ENCODE data around the gene PDZRN4.
"Not testable (repeated sequence)": the region's sequence is repeated elsewhere in the genome, so short reads cannot be mapped to it uniquely, and the experiment has no call there.

PDZRN4 gene

GRCh38 chr12:41537522-41537921, 349.4 kb downstream of the PDZRN4 start:
- no peak for DNase-seq (ENCODE audit: low read depth in 2 of 2)
- H3K4me3 ChIP-seq (replicated peaks in 1 of 2; ENCODE audit: low read depth in 2 of 2, low read length in 2 of 2): no peak overlapping the region
- TF ChIP-seq CTCF (IDR thresholded peaks at IDR 0.05; ENCODE audit: low read depth, low read length): no peak

DNA sequence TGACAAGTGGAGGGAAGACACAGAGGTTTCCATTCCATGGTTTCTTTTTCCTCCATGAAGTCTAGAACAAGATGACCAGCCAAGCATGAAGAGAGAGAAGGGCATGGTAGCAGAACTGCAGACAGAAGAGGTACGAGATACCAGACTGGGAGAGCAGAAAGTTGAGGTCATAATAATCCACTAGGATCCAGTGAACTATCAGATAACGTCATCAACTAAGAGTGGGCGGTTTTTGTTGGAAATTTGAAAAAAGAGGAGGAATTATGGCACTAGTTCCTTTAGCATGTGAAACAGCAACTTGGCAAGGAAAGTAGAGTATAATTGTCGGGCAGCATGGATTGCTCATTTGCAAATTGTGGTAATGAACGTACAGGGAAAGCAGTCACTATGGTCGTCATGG, 357.6 kb downstream of the PDZRN4 start:
- no peak for TF ChIP-seq CTCF (IDR thresholded peaks at IDR 0.05; ENCODE audit: low read depth, low read length)
- H3K4me3 ChIP-seq (replicated peaks in 1 of 2; ENCODE audit: low read depth in 2 of 2, low read length in 2 of 2): no peak overlapping the region
- DNase-seq (ENCODE audit: low read depth in 2 of 2): no peak

DNA sequence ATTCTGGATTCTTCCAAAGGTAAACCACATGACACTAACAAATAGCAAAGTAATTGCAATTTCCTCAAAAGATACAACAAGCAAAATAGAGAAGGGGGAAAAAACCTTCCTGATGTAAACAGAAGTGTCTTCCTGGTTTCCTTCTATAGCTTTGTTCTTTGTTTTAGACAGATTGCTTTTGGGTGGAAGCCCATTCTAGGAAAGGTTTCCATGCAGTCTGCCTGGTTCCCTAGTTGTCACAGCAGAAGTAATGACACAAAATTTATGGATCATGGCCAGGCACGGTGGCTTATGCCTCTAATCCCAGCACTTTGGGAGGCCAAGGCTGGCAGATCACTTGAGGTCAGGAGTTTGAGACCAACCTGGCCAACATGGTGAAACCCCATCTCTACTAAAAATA, 359.0 kb downstream of the PDZRN4 start:
- not testable (repeated sequence) for H3K4me3 ChIP-seq (replicated peaks in 1 of 2; ENCODE audit: low read depth in 2 of 2, low read length in 2 of 2); DNase-seq (ENCODE audit: low read depth in 2 of 2)

DNA sequence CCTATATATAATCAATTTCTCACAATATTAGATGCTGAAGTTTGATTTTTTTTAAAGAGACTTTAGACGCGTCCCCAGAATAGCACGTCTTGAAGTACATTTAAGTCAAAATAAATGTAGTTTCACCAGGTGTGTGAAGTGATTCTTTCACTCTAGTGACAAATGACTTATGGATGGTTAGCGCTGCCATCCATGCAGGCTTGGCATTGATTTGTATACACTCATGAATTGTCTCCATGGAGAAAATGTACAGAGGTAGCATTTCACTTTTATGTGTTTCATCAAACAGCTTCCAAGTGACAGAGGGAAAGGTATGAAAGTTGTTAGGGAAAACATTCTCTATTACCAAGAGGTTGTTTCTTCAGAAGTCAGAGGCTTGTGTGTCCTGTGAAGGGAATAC, 360.8 kb downstream of the PDZRN4 start:
- no peak for DNase-seq (ENCODE audit: low read depth in 2 of 2)
- no peak for TF ChIP-seq CTCF (IDR thresholded peaks at IDR 0.05; ENCODE audit: low read depth, low read length)
- no peak overlapping the region for H3K4me3 ChIP-seq (replicated peaks in 1 of 2; ENCODE audit: low read depth in 2 of 2, low read length in 2 of 2)

DNA sequence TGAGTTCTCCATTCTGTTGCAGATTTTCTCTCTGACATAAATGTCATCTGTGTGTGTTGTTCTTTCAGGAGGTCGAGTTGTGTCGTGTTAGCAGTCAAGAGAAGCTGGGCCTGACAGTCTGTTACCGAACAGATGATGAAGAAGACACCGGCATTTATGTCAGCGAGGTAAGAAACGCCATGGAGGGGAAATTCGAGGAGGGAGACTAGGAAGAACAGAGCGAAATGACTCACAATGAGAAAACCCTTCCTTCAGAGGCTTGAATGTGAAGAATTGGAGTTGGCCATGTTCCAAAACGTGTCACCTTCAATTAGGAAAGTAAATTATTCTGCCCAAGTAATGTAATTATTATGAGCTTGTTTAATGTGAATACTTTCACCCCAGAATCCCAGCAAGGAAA, 364.5 kb downstream of the PDZRN4 start:
- H3K4me3 ChIP-seq (replicated peaks in 1 of 2; ENCODE audit: low read depth in 2 of 2, low read length in 2 of 2): no peak overlapping the region
- no peak for DNase-seq (ENCODE audit: low read depth in 2 of 2)
- no peak for TF ChIP-seq CTCF (IDR thresholded peaks at IDR 0.05; ENCODE audit: low read depth, low read length)

DNA sequence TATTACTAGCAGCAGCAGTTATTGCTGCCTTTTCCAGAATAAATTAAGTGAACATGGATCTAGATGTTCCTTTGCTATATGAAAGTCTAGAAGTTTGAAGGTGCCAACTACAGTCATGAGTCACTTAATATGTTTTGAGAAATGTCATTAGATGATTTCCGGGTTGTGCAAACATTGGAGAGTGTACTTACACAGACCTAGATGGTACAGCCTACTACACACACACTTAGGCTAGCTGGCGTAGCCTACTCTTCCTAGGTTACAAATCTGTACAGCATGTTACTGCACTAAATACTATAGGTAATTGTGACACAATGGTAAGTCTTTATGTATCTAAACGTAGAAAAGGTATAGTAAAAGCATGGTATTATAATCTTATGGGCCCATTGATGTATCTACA, 368.1 kb downstream of the PDZRN4 start:
- H3K4me3 ChIP-seq (replicated peaks in 1 of 2; ENCODE audit: low read depth in 2 of 2, low read length in 2 of 2): no peak overlapping the region
- no peak for TF ChIP-seq CTCF (IDR thresholded peaks at IDR 0.05; ENCODE audit: low read depth, low read length)
- no peak for DNase-seq (ENCODE audit: low read depth in 2 of 2)

DNA sequence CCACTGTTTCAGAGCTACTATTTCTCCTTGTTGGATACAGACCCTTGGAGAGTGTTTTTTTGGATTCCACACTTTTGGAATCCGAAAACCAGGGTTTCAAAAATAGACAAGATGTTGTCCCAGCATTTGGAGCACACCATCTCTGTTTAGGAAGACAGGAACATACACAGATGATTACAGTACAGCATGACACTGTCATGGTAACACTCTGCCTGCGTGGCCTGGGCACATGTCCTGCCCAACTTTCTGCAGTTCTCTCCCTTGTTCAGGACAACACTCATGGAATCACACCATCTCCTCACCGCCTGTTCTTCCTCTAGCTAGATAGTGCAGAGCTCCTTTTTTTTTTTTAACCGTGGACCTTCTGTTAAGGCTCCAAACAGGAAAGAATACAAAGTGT, 369.2 kb downstream of the PDZRN4 start:
- no peak for DNase-seq (ENCODE audit: low read depth in 2 of 2)
- no peak for TF ChIP-seq CTCF (IDR thresholded peaks at IDR 0.05; ENCODE audit: low read depth, low read length)

More for the DNA sequence above, 369.2 kb downstream of the PDZRN4 start:
- H3K4me3 ChIP-seq (replicated peaks in 1 of 2; ENCODE audit: low read depth in 2 of 2, low read length in 2 of 2): no peak overlapping the region

Data from cardiac fibroblast (primary cell).